ENCODE data around the gene MAT2A. TPM values are rescaled to one million over a fixed set of nuclear protein-coding genes. Genes with fewer than 3 reads are reported as not detected.

Gene MAT2A
- total RNA-seq, 1 experiment from 2014 or later = 309 TPM

DNA sequence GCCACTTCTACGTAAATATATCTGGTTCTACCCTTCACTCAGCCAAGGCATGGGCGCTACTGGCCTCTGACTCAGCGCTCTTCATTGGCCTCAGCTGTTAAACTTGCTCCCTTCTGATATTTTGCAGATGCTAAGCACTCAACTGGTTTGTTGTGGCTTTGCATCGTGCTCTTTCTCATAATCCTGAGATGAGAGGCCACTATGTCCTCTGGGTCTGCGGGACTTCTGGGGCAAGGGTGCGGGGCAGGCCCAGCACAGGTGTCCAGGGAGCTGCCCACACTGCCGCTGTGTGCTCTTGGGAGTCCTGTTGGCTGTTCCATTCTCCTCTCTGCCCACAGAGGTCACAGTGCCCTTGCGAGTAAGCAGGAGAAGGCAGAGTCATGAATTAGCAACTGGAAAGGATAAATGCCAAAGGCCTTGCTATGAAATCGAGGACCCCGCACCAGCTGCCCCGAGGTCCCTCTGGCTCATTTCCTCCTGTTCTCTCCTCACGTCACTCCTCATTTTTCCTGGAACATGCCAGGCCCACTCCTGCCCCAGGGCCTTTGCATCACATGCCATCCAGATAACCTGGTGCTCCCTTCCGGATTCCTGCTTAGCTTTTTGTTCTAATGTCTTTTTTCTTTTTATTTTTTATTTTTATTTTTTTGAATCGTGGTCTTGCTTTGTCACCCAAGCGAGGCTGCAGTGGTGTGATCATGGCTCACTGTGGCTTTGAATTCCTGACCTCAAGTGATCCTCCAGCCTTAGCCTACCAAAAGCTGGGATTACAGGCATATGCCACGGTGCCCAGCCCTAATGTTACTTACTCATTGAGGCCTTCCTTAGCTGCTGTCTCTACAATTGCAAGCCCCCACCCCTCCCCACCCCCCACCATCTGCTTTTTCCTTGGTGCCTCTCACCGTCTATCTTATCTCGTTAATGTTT, 34.9 kb upstream of the MAT2A start:
- ATAC-seq = peak; percentile 6
- CTCF ChIA-PET = no interaction called here
- Histone ChIP-seq H3F3A (ENCODE audit: low read length, unreplicated experiment) (peaks cover 8% of the 10 kb centered on the region), H3K4me1 (ENCODE audit: insufficient read depth, low read length) (peaks cover 49% of the 10 kb centered on the region), H3K27me3 (ENCODE audit: low read length) (no peaks in the 10 kb centered on the region), H3K9me2 (replicated peaks; ENCODE audit: low read length) (no peaks in the 10 kb centered on the region), H3K79me2 (ENCODE audit: low read length) (peaks cover 7% of the 10 kb centered on the region), H3K4me2 (ENCODE audit: low read length) (peak overlapping the region; percentile 6), H3K9me3 (ENCODE audit: low read length) (no peaks in the 10 kb centered on the region), H3K4me3 (ENCODE audit: low read length) (no peak overlapping the region), H4K20me1 (ENCODE audit: low read length) (no peaks in the 10 kb centered on the region), H3K9ac (ENCODE audit: low read length) (peak overlapping the region; percentile 50), H3K27ac (ENCODE audit: low read length) (peak overlapping the region; percentile 89), H3K36me3 (ENCODE audit: low read depth, low read length) (no peaks in the 10 kb centered on the region), H2AFZ (ENCODE audit: low read length) (no peak overlapping the region)
- peak; percentile 58 for DNase-seq
- TF ChIP-seq EZH2 (IDR thresholded peaks at IDR 0.05; ENCODE audit: low read length, unreplicated experiment) = no peak
- no peak for TF ChIP-seq EZH2phosphoT487 (IDR thresholded peaks at IDR 0.05; ENCODE audit: borderline replicate concordance, low read length)
- no peak for TF ChIP-seq CTCF (conservative IDR thresholded peaks at IDR 0.05; ENCODE audit: low read depth, low read length)
- intact Hi-C loops (cut with micrococcal nuclease) = no loop called here
- no TSS peak for BruUV-seq (replicated peaks)
- POLR2A ChIA-PET (ENCODE audit: unreplicated experiment) = interaction anchor here (0.5 to 1.8 kb wide), 7 partner anchors 13 to 91 kb away, joined by 3 to 27 read pairs (median 3); partner anchors contain the start of genes MAT2A and RNF181

DNA sequence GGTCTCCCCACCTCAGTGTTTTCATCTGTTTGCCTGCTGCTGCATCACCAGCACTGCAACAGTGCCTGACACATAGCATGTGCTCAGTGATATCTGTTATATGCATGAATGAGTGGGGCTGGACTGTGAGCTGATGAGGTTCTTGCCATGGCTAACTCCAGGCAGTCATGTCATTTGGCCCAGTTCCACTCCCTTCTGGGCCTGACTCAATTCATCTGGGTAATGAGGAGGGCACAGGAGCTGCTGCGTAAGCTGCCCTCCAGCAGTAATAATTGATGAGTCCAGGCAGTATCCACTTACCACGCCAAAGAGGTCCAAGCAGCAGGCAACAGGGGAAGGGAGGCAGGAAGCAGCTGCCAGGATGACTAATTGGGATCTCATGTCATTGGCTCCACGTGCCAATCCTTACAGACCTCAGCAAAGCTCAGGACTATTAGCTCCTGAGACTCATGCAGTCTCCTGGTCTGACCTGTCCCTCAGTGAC, 34.1 kb upstream of the MAT2A start:
- ChIA-PET POLR2A (ENCODE audit: unreplicated experiment) (interaction anchor here (0.5 to 1.8 kb wide), 7 partner anchors 12 to 90 kb away, joined by 3 to 27 read pairs (median 3); partner anchors contain the start of genes MAT2A and RNF181), CTCF (no interaction called here)
- H3K4me2 ChIP-seq (ENCODE audit: low read length) = peak overlapping the region; percentile 44; the same call in 1 of the 2 replicates
- ATAC-seq (peak; percentile 82), DNase-seq (peak; percentile 99)
- BruUV-seq (replicated peaks) = no TSS peak
- peaks cover 7% of the 10 kb centered on the region for H3K79me2 ChIP-seq (ENCODE audit: low read length)
- no peaks in the 10 kb centered on the region for H3K36me3 ChIP-seq (ENCODE audit: low read depth, low read length)
- H3F3A ChIP-seq (ENCODE audit: low read length, unreplicated experiment) = peaks cover 8% of the 10 kb centered on the region
- H4K20me1 ChIP-seq (ENCODE audit: low read length) = no peaks in the 10 kb centered on the region
- H2AFZ ChIP-seq (ENCODE audit: low read length) = no peak overlapping the region
- no peaks in the 10 kb centered on the region for H3K27me3 ChIP-seq (ENCODE audit: low read length)
- peak overlapping the region; percentile 89 for H3K27ac ChIP-seq (ENCODE audit: low read length)
- peaks cover 47% of the 10 kb centered on the region for H3K4me1 ChIP-seq (ENCODE audit: insufficient read depth, low read length)
- TF ChIP-seq CTCF (conservative IDR thresholded peaks at IDR 0.05; ENCODE audit: low read depth, low read length) (no peak), EZH2phosphoT487 (IDR thresholded peaks at IDR 0.05; ENCODE audit: borderline replicate concordance, low read length) (0 out of 2 replicates have a peak, but pooled peaks have one; percentile 53), EZH2 (IDR thresholded peaks at IDR 0.05; ENCODE audit: low read length, unreplicated experiment) (no peak)
- intact Hi-C loops (cut with micrococcal nuclease) = loop anchor here (1.0 kb wide), 1 partner anchor 32 kb away; no protein-coding TSS in a partner anchor
- no peaks in the 10 kb centered on the region for H3K9me3 ChIP-seq (ENCODE audit: low read length)
- H3K9ac ChIP-seq (ENCODE audit: low read length) = peak overlapping the region; percentile 50
- H3K9me2 ChIP-seq (replicated peaks; ENCODE audit: low read length) = no peaks in the 10 kb centered on the region
- no peak overlapping the region for H3K4me3 ChIP-seq (ENCODE audit: low read length)

Data from PC-3 (cell line).